HL-60/S4 (cell line): ENCODE measurements around the gene CGB1.
"Not testable (repeated sequence)": the region's sequence is repeated elsewhere in the genome, so short reads cannot be mapped to it uniquely, and the experiment has no call there.

Experiments used
- in situ Hi-C: fragments of 300-500 bp; cut with MboI; formaldehyde crosslinking; loops from 2 replicates; pipeline ENCODE4 v1.14.3; 2022; ENCODE audit warnings: low sequenced_read_pairs

CGB1 gene

GRCh38 chr19:49058562-49058961, 21.9 kb upstream of the CGB1 start:
- in situ Hi-C loops = no loop called here

- in situ Hi-C loops = no loop called here
Measured at GRCh38 chr19:49057636-49058234, 21.0 kb upstream of the CGB1 start, which contains the start of gene CGB7. TSS of gene CGB7 (minus strand) at chr19:49057749. CDS start at chr19:49055375, 2,374 bp downstream.

GRCh38 chr19:49056902-49057596, 20.4 kb upstream of the CGB1 start:
- in situ Hi-C loops = not testable (repeated sequence)

- in situ Hi-C loops = no loop called here
Measured at GRCh38 chr19:49056101-49056901, 19.6 kb upstream of the CGB1 start.

- in situ Hi-C loops = not testable (repeated sequence)
Measured at GRCh38 chr19:49050376-49051033, 13.8 kb upstream of the CGB1 start.

GRCh38 chr19:49049834-49050233, 13.1 kb upstream of the CGB1 start:
- in situ Hi-C loops = not testable (repeated sequence)

GRCh38 chr19:49049011-49049410, 12.3 kb upstream of the CGB1 start, which contains the start of gene CGB8:
TSS of gene CGB8 (minus strand) at chr19:49049111. CDS start at chr19:49048739, 372 bp downstream.
- in situ Hi-C loops = not testable (repeated sequence)

GRCh38 chr19:49043548-49043947, 6.9 kb upstream of the CGB1 start, which contains the start of gene CGB5:
TSS of gene CGB5 (plus strand) at chr19:49043848. CDS start at chr19:49044210, 362 bp downstream.
- in situ Hi-C loops = not testable (repeated sequence)

GRCh38 chr19:49042666-49043065, 6.0 kb upstream of the CGB1 start:
- in situ Hi-C loops = not testable (repeated sequence)

GRCh38 chr19:49042177-49042576, 5.5 kb upstream of the CGB1 start:
- in situ Hi-C loops = no loop called here

GRCh38 chr19:49039736-49040135, 3.0 kb upstream of the CGB1 start:
- in situ Hi-C loops = not testable (repeated sequence)

- in situ Hi-C loops = not testable (repeated sequence)
Measured at GRCh38 chr19:49038557-49039276, 2.0 kb upstream of the CGB1 start.

- in situ Hi-C loops = not testable (repeated sequence)
Measured at GRCh38 chr19:49038111-49038510, 1.4 kb upstream of the CGB1 start.

- in situ Hi-C loops = not testable (repeated sequence)
Measured at GRCh38 chr19:49031642-49032301, 4.9 kb downstream of the CGB1 start, which contains the start of gene CGB2. TSS of gene CGB2 (plus strand) at chr19:49031890. CDS start at chr19:49032096, 206 bp downstream.

GRCh38 chr19:49030323-49030722, 6.4 kb downstream of the CGB1 start:
- in situ Hi-C loops = not testable (repeated sequence)

- in situ Hi-C loops = not testable (repeated sequence)
Measured at GRCh38 chr19:49029749-49030148, 6.9 kb downstream of the CGB1 start.

GRCh38 chr19:49028686-49029085, 8.0 kb downstream of the CGB1 start:
- in situ Hi-C loops = not testable (repeated sequence)

GRCh38 chr19:49025599-49025998, 11.1 kb downstream of the CGB1 start:
- in situ Hi-C loops = not testable (repeated sequence)

GRCh38 chr19:49025088-49025487, 11.6 kb downstream of the CGB1 start:
- in situ Hi-C loops = not testable (repeated sequence)

- in situ Hi-C loops = not testable (repeated sequence)
Measured at GRCh38 chr19:49024233-49024632, 12.5 kb downstream of the CGB1 start, which contains the start of gene CGB3. TSS of gene CGB3 (minus strand) at chr19:49024333. CDS start at chr19:49023971, 362 bp downstream.
